22Rv1 (cell line): Measurements from ENCODE around the gene FCHSD1.

Experiments used
- ZFX ChIP-seq: fragments of 450-650 bp; IDR thresholded peaks from 2 replicates; pipeline ENCODE4 v1.6.1; 2017; ENCODE audit warnings: antibody characterized with exemption, borderline replicate concordance
- TF ChIP-seq, protein P1 (sequence below): fragments of 450-650 bp; IDR thresholded peaks from 2 replicates; pipeline ENCODE4 v1.5.1; 2017; ENCODE audit warnings: mild to moderate bottlenecking

DNA sequence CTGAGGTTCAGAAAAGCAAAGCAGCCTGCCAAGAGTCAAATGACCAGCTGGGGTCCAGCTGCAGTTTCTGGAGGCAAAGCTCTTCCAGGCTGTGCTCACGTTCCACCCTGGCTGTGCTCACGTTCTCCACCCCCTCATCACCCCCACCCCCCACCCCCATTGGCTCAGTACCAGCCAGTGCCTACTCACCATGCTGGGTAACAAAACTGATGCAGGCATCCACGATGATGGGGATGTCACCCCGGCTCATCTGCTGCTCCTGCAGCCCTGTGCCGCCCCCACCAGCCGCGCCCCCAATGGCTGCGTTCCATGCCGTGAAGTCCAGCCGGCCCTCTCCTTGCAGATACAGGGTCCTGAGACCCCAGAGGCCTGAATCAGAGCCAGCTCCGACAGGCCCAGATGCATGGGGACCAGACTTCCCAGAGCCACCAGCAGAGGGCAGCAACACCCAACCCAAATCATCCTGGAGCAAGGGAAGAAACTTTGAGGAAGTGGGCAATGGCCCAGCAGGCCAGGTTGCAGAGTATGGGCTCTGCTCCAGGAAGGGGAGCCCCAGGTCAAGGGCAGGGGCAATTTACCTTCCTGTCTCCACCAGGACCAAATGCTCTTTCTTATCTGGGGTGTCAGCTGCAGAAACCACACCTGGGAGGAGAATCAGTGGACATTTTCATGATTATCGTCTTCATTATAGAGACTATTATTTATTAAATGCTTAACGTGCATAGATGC is 13.7 kb upstream of the FCHSD1 start:
- TF ChIP-seq, protein P1, sequence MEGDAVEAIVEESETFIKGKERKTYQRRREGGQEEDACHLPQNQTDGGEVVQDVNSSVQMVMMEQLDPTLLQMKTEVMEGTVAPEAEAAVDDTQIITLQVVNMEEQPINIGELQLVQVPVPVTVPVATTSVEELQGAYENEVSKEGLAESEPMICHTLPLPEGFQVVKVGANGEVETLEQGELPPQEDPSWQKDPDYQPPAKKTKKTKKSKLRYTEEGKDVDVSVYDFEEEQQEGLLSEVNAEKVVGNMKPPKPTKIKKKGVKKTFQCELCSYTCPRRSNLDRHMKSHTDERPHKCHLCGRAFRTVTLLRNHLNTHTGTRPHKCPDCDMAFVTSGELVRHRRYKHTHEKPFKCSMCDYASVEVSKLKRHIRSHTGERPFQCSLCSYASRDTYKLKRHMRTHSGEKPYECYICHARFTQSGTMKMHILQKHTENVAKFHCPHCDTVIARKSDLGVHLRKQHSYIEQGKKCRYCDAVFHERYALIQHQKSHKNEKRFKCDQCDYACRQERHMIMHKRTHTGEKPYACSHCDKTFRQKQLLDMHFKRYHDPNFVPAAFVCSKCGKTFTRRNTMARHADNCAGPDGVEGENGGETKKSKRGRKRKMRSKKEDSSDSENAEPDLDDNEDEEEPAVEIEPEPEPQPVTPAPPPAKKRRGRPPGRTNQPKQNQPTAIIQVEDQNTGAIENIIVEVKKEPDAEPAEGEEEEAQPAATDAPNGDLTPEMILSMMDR: peak; percentile 91
- TF ChIP-seq ZFX: no peak
